Activated CD4-positive, alpha-beta T cell treated with anti-CD3 and anti-CD28 coated beads, Interleukin-2, amount 50 U/mL, for 48 hours (primary cell): ENCODE data around the gene SLC22A17.

Source experiments
- DNase-seq, 2 experiments: peaks; one replicate each; pipeline ENCODE4 v3.0.0-alpha.2; 2020

The SLC22A17 gene

DNA sequence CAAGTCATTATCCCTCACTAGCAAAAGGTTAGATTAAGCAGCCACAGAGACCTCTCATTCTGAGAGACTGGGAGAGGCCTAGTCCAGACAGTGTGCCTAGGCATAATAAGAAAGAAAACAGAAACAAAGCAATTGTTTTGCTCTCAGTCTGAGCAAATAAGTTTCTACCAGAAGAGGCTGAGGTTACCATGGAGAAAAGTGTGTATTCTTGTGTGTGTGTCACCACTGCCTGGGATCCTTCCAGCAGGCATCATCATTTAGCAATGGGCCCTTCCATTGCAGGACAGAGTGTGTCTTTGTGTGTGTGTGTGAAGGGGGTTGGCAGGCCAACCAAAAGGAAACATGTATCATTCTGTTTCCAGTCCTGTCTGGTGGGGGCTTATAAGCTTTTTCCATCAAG, 8.6 kb upstream of the SLC22A17 start:
- DNase-seq, result no peak

DNA sequence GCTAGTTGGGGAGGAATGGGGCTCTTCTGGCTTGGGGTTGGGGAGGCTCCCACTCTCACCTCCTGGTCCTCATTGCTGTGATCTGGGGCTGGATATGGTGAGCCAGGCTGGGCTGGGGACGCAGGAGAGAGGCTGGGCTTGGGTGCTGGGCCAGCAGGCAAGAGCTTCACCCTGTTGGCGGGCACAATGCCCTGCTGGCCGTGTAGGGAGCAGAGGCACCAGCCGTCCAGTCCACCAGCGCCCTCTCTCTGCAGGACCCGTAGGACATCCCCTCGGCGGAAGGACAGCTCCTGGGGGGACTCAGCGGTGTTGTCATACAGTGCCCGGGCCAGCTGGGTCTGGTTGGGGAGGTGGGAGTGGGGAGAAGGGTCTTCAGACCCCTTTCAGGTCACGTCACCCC, 7.8 kb upstream of the SLC22A17 start:
- DNase-seq, result no peak

DNA sequence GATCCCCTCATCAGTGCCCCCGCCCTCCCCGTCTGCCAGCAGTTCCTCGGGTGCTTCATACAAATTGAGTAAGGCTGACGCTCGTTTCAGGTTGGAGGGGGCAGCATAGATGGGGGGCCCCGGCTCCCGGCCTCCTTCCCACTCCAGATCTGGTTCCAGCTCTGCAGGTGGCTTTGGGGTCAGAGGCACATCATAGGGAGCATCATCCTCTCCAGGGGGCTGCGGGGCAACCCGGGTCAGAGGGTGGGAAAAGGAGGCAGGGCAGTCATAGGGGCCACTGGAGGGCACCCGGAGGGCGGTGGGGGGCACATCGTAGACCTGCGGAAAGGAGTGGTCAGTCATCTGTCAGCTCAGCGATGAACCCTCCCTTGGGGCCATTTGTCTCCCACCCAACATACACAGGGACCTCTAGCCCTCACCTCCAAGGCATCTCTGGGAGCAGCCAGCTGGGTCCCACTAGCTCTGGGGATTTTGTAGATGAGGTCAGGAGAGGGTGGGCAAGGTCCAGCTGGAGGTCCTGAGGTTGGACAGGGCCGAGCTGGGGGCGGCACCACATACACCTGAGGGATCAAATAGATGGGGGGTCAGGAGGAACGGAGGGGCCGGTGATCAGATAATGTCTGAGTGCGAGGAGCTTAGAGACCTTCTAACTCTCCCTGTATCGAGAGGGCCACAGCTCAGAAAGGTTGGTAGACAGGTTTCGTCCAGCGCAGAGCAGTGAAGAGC, 7.2 kb upstream of the SLC22A17 start:
- no peak for DNase-seq

DNA sequence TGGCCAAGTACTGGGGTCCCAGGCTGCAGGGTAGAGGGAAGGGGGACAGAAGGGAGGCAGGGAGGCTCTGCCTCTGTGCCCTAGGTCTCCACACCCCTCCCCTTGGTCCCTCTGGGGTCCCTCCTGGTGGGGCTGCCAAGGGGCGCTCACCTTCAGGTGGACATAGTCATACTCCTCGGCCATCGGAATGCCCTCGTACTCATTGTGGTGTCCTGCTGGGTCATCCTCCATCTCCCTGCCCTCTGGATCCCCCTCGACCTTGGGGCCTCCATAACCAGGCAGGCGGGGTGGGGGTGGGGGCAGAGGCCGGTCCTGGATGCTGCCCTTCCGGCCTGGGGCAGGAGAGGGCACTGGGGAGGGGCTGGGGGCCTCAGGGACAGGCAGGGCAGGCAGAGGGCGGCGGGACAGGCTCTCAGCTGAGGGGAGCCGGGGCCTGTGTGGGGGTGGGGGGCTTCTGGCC, 6.5 kb upstream of the SLC22A17 start:
- no peak for DNase-seq

DNA sequence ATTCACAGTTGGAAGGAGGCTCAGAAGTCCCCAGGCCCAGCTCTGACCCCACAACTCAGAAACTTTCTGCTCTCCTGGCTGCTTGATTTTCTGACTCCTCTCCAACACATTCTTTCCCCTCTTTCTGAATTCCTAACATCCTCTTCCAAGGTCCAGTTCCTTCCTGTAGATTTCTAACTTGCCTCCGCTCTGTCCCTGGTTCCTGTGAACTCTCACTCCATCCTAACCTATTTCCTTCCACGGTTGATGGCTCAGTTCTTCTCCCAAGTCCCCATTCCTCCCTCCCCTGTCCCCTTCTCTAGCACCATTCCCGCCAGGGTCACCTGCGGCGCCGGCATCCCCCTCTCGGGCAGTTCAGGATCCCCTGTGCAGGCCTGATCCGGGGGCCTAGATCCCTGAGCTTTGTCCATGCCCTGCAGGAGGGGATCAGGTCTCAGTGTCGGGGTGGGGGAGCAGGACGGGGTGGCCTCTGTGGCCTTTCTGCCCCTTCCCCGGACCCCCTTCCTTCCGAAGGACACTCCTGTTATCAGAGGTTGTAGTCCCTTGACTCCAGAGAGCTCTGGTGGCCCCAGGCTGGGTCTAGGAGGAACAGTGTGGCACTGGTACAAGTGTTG, 6.0 kb upstream of the SLC22A17 start:
- DNase-seq, result no peak

DNA sequence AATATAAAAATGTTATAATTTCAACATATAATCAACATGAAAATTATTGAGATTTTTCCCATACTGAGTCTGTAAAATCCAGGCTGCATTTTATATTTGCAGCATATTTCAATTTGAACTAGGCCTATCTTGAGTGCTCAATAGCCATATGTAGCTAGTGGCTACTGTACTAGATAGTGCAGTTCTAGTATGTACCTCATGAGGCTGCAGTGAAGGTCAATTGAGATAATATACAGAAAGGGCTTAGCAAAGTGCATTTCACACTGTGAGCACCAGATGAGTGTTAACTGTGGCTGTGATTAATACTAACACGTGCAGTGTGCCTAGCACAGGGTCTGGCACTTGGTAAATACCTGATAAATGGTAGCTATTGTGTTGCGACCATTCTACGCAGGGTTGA, 5.4 kb upstream of the SLC22A17 start:
- no peak for DNase-seq

DNA sequence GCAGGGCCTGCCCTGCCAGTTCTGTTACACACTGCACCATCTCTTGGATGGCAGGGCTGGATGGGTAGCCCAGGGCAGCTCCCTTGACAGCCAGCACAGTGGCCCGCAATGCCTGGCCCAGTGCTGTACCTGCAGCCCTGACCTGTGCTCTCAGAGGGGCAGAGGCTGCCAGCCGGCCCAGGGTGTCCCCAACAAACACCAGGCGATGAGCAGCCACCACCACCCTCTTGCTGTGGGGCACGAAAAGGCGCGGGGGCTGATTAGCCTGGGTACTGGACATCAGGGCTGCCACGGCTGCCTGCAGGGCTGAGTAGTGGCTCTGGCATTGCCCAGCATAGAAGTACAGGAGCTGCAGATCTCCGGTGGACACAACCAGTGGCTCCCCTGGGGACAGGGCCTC, 4.6 kb upstream of the SLC22A17 start:
- no peak for DNase-seq

DNA sequence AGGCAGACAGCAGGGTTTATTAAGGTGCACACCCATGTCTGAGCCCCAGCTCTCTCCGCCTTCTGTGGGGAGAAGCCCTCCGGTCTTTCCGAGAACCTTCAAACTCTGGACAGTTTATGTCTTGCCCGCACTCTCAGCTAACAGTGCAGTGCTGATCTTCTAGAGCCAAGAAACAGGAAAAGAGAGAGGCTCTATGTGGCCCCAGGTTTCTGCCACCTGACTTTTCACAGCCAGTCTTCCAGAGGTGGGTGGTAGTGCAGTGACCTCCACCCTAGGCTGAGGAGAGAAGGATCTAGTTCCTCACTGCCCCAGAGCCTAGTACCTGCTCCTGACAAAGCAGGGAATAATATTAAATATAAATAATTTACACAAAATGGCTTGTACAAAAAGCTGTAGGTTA, 4.0 kb upstream of the SLC22A17 start:
- DNase-seq, result no peak

DNA sequence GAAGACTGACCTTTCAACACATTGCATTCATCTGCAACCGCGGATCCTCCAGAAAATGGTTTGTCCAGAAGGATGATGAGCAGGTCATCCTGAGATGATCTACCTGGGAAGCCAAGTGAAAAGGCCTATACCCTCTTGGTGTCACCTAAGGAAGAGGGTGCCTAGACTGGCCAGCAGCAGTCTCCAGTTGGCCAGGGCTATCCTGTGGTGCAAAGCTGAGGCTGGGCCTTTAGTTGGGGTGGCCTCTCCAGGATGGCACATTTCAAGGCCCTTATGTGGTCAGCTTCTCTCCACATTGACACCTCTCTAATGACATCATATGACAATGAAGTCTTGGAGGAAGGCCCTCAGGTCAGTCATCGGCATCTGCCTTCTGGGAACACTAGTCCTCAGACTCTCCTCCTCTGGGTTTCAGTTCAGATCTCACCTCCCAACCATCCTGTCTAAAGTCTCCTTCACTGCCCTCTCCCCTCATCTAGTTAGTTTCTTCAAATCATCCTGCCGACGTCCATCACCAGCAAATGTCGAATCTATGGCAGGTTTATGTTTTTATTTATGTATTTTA, 3.3 kb upstream of the SLC22A17 start:
- no peak for DNase-seq

DNA sequence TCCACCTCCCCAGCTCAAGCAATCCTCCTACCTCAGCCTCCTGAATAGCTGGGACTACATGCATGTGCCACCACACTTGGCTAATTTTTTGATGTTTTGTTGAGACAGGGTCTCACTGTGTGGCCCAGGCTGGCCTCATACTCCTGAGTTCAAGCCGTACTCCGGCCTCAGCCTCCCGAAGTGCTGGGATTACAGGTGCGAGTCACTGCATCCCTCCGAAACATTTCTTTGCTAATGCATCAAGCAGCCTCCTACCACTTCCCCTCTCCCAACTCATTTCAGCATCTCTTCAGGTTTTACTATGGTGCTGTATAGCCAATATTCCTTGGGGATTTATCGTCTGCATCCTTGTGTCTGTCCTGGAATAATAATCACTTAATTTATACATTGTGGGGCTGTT, 2.3 kb upstream of the SLC22A17 start:
- DNase-seq, result no peak

DNA sequence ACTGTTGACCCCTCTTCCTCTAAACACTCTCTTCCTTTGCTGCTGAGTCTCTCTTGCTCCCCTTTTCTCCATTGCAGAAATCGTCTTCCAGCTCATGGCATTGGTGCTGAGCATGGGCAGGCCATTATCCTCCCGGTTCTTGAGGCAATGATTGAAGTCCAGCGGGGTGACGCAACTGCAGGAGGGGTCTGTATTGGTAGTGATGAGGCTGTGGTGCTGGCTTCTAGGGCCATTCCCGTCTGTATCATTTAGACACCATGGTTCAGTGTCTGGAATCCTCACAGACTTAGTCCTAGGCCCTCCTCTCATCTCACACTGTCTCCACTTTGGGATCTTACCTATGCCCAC, 720 bp upstream of the SLC22A17 start:
- no peak for DNase-seq

DNA sequence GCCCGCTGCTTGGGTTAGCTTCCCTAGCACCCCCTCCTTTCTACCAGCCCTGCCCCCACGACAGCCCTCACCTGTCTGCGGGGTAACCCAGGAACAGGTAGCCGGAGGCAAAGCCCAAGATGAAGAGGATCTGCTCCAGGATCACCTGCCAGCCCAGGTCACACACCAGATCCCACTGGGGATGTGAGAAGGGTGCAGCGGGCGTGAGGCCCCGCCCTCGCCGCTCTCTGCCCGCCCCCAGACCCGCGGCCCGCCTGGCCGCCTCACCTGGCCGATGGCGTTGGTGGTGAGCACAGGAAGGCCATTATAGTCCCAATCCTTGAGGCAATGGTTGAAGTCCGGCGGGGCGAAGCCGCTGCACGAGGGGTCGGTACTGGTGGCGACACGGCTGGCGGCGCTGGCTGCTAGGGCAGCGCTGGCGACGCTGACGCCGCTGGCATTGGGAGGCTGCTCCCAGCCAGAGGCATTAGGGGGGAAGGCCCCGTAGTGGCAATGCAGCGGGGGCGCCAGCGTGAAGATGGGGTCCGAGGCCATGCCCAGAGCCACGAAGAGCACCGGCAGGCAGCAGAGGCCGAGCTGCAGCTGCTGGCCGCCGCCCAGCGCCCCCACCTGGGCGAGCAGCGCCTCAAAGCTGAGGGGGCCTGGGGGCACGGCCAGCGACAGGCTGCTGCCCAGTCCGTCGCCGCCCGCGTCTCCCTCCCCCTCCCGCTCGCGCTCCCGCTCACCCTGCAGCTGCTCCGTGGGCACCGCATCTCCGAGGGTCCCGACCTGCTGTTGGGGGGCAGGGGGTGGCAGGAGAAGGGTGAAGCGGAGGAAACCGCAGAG, 794 bp downstream of the SLC22A17 start:
- DNase-seq, result no peak

DNA sequence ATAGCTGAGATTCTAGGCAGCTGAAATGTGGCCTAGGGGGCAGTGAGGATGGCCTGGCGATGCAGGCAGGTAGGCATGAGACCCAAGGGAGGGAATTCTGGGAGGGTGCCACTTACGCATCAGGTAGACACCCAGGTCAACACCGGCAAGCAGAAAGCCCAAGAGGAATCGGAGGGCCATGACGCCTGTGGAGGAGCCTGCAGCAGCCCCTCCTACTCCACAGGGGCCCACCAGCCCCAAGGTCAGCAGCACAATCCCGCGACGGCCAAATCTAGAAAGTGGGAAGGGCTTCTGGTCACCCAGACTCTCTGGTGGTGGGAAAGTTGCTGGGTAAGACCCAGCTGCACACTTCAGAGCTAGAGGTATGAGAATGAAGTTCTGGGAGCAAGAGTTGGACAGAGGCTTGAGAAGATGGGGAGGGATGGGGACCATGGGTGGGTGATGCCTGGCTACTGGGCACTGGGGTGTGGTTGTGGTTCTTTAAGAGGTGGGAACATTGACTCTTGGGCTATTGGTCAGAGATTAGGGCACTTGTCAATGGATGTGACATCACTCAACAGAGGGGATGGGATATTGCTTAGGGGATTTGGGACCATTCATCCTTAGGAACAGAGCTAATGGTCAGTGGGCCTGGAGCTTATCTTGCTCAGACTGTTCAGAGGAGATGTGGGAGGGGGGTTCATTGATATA, 3.4 kb downstream of the SLC22A17 start:
- DNase-seq, result no peak

DNA sequence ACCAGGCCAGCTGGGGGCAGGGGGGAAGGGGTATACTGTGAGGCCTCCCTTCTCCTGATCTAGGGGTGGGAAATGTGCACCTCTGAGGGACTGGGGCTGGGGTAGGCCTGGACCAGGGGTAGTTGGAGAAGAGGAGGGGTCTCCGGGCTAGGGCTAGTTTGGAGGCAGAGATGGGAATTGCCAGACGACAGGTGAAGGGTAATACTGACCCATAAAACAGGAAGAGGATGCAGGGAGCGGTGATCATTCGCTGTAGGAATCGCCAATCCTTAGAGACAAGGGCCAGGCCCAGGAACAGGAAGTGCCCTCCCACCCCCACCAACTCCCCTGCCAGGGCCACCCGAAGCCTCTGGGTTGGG, 4.4 kb downstream of the SLC22A17 start:
- no peak for DNase-seq

DNA sequence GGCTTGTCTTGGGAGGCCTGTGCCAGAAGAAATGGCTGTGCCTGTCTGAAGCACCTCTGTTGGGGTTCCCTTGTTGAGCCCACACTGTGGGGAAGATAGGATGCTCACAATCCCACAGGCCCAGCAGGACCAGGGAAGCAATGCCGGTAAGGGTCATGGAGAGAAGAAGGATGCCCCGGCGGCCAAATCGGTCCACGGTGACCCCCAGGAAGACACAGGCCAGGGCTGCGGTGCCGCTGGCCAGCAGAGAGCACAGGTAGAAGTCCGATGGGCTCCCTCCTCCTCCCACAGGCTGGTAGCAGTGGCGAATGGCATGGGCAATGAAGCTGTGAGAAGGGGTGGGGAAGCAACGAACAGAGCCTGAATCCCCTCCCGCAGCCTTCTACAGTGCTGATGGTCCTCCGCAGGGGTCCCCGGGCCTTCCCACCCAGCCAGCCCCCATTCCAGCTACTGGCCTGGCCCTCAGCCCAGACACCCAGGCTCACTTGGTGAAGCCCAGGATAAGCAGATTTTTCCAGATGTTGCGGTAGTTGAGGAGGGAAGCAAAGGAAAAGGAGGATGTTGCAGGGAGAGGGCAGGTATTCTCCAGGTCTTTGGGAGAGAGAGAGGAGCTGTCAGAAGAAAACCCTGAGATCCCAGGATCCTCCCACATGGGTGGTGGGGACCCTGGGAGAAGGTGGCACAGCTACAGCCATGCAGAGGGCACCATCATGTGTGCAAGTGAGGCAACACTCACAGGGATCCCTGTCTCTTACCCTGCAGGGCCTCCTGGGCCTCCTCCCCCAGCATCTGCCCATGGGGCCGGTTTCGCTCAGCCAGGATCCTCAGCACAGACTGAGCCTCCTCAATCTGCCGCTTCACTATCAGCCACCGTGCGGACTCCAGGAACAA, 5.0 kb downstream of the SLC22A17 start:
- no peak for DNase-seq

DNA sequence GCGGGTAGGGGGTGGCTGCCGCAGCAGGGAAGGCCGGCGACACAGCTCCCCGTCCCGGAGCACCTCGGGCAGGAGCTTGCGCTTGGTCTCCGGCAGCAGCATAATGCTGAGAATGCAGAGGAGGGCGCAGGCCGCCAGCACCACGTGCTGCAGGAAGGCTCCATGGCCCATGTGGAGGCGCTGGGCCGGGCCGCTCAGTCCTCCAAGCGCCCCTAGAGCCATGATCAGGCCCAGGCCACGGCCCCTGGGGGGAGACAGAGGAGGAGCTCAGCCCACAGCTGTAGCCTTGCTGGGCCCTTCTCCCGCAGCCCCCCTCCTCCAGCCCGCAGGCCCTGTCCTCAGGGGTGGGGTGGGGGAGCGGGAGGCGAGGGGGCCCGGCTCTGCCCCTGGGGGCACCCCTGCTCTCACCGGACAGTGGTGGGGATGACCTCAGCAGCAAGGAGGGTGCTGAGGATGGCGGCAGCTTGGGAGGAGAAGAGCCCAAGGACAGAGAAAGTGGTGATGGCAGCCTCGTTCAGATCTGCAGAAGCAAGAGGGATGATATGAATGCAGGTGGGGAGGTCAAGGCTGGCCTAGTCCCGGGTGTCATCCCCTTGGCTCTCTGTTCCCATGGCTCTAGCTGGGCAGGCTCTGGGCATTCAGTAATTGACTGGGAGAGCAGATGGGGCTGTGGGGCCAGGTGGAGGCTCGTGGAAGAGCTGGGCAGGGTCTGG, 5.8 kb downstream of the SLC22A17 start:
- DNase-seq, result no peak

DNA sequence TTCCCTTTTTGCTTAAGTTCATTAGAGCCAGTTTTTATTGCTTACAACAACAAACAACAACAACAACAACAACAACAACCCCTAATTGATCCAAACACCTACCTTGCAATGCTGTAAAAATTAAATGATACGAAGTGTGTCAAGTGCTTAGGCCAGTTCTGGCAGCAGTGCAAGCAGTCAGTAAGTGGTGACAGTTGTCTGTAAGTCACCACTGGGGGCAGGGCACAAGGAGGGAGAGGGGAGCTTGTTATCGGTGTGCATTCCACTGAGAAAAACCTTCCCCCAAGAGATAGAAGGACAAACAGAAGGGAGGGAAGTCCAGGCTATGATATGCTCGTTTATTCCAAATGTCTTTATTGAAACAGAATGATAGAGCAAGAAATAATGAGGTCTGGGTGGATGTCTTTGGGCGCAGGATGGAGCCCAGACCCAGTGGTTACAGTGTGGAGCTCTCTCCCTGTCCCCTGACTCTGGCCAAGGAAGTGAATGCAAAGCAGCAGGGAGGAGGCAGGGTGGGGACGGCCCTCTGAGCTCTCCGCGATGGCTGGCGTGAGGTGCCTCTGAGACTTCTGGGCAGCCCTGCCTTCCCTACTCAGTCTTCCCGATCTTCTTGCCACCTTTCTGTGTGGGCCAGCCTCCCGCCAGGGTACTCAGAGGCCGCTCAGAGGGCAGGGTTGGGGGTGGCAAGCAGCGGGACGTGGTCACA, 6.5 kb downstream of the SLC22A17 start:
- no peak for DNase-seq

DNA sequence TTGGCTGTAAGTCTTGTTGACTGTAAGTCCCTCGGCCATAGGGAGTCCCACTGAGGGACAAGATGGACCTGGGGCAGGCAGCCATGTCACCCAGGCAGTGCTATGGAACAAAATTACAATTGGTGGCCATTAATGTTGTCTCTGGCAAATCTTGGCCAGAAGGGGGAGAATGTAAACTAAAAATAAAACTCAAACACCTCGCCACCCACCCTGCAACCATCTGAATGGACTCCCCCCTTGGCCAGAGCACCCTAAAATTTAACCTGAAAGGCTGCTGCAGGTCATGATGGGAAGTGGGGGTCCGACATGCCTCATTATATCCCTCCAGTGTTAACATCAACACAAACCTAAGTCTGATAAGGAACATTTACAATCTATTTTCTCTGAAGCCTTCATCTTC, 8.2 kb downstream of the SLC22A17 start:
- no peak for DNase-seq

DNA sequence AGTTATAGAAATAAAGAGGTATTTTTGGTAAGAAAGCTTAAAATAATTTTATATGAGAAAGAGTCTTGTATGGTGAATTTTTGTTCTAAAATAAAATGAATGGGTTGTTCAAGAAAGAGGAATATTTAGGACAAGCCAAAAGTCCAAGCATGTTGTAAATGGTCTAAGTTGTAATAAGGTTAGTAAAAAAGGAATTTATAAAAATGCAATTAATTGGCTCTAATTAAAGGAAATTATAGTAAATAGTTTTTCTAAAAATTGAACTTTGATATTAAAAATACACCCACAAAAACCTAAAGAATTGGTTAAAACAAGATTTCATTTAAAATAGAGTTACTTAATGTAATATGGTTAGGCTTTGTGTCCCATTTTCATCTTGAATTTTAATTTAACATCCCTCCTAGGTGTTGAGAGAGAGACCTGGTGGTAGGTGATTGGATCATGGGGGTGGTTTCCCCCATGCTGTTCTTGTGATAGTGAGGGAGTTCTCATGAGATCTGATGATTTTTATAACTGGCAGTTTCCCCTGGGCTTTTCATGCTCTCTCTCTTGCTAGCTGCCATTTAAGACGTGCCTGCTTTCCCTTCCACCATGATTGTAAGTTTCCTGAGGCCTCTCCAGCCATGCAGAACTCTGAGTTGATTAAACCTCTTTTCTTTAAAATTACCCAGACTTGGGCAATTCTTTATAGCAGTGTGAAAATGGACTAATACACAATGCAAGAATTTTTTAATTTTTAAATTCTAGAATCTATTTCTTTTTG, 13.0 kb downstream of the SLC22A17 start:
- DNase-seq, result no peak

DNA sequence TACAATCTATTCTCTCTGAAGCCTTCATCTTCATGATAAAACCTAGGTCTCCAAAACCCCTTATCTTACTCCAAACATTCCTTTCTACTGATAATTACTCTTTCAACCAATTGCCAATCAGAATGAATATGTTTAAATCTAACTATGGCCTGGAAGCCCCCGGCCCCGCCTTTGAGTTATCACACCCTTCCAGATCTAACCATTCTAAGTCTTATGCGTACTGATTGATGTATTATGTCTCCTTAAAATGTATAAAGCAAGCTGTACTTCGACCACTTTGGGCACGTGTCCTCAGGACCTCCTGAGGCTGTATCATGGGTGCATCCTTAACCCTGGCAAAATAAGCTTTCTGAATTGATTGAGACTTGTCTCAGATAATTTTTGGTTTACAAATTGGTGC, 17.1 kb downstream of the SLC22A17 start:
- no peak for DNase-seq
